B cell (primary cell): Measurements from ENCODE around the gene NPY4R.
"Not testable (repeated sequence)": the region's sequence is repeated elsewhere in the genome, so short reads cannot be mapped to it uniquely, and the experiment has no call there.

Experiments
- EZH2 ChIP-seq: IDR thresholded peaks from 2 replicates; pipeline ENCODE4 v1.6.1; 2012; ENCODE audit warnings: borderline replicate concordance, low read depth, mild to moderate bottlenecking, moderate library complexity, low read length; ENCODE audit not compliant: insufficient read depth, poor library complexity, severe bottlenecking
- TF ChIP-seq, protein P1 (sequence below): fragments of 200-600 bp; IDR thresholded peaks from one replicate; pipeline ENCODE4 v1.8.0; 2022; ENCODE audit warnings: antibody characterized with exemption, mild to moderate bottlenecking

DNA sequence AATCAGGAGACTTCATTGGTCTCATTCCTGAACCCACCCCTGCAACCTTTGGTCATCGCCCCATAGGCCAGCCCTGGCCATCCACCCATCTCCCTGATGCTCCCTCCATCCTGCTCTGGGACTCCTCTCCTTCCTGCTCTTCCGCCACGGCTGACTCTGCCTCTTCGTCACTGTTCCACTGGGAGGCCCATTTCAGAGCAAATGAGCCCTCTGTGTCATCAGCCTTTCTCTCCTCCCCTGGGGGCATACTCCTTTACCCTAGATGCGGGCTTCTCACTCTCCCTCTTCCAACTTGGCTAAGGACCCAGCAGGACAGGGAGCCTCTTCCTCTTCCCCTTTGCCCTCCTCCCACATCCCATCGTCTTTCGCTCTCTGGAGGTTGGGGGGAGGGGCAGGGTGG lies 47.5 kb downstream of the NPY4R start:
- TF ChIP-seq, protein P1, sequence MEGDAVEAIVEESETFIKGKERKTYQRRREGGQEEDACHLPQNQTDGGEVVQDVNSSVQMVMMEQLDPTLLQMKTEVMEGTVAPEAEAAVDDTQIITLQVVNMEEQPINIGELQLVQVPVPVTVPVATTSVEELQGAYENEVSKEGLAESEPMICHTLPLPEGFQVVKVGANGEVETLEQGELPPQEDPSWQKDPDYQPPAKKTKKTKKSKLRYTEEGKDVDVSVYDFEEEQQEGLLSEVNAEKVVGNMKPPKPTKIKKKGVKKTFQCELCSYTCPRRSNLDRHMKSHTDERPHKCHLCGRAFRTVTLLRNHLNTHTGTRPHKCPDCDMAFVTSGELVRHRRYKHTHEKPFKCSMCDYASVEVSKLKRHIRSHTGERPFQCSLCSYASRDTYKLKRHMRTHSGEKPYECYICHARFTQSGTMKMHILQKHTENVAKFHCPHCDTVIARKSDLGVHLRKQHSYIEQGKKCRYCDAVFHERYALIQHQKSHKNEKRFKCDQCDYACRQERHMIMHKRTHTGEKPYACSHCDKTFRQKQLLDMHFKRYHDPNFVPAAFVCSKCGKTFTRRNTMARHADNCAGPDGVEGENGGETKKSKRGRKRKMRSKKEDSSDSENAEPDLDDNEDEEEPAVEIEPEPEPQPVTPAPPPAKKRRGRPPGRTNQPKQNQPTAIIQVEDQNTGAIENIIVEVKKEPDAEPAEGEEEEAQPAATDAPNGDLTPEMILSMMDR, result not testable (repeated sequence)
- TF ChIP-seq EZH2, result not testable (repeated sequence)
